DMS 273 treated with DMSO at 0.1 percent for 48 hours (cell line): ENCODE measurements around the gene HS6ST2.

ENCODE experiments used
- DNase-seq: peaks from one replicate; lab custom pipeline; 2025; lab: John Stamatoyannopoulos, UW

HS6ST2 gene

GRCh38 chrX:132742246-132742645 lies 216.2 kb downstream of the HS6ST2 start:
- DNase-seq, result no peak

GRCh38 chrX:132741689-132742088 lies 216.7 kb downstream of the HS6ST2 start:
- DNase-seq, result no peak

- no peak for DNase-seq
Measured at GRCh38 chrX:132740316-132741123, 217.9 kb downstream of the HS6ST2 start.

GRCh38 chrX:132738951-132739350 lies 219.5 kb downstream of the HS6ST2 start:
- no peak for DNase-seq

GRCh38 chrX:132737743-132738142 lies 220.7 kb downstream of the HS6ST2 start:
- peak; percentile 20 for DNase-seq

GRCh38 chrX:132732236-132732635 lies 226.2 kb downstream of the HS6ST2 start:
- DNase-seq, result no peak

DNA sequence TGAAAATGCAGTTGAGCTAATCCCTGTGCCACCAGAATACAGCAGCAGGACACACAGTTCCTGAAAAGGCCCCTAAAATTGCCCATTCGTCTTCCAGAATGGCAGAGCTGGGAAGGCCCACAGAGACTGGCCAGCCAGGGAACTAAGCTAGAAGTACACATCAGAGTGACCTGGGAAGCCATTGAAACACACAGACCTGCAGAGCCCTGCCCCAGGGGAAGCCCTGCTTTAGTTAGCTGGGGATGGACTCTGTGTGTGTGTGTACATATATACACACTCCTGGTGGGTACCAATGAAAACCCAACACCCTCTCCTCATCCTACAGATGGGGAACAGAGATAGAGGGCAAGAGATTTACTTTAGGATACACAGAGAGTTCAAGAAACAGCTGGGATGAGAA lies 227.7 kb downstream of the HS6ST2 start:
- no peak for DNase-seq

GRCh38 chrX:132730266-132730665 lies 228.2 kb downstream of the HS6ST2 start:
- no peak for DNase-seq

DNA sequence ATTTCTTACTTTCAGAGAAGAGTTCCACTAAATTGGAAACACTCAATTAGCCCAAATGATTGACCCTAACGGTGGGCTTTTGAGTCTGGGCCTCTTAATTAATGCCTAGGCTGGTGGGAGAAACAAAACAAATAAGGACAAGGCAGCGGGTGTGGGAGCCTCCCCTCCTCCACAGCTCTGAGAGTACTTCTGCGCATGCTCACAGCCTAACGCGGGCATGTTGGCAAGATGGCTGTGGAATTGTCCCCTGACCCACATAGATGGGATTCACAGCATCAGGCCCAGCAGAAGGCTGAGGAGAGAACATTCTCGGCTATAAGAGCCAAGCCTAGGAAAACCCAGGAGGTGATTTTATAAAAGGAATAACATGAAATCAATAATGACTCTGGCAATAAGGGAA lies 230.1 kb downstream of the HS6ST2 start:
- DNase-seq, result no peak

GRCh38 chrX:132718431-132718958 lies 239.9 kb downstream of the HS6ST2 start:
- no peak for DNase-seq

GRCh38 chrX:132716006-132716405 lies 242.4 kb downstream of the HS6ST2 start:
- no peak for DNase-seq

DNA sequence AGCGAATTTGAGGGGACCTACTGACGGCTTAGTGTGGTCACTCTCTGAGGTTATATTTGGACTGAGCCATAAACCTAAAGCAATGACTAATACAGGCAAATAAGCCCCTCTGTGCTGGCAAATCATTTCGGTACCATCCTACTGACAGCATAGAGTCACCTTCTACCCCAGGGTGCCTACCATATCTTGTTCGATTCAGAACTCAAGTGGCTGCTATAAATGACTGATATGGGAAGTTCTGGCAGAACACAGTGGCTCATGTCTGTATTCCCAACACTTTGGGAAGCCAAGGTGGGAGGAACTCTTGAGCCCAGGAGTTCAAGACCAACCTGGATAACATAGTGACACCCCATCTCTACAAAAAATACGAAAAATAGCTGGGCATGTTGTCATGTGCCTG lies 243.5 kb downstream of the HS6ST2 start:
- DNase-seq, result no peak

- no peak for DNase-seq
Measured at GRCh38 chrX:132712350-132712749, 246.1 kb downstream of the HS6ST2 start.

GRCh38 chrX:132710656-132711155 lies 247.7 kb downstream of the HS6ST2 start:
- no peak for DNase-seq

GRCh38 chrX:132708529-132708928 lies 249.9 kb downstream of the HS6ST2 start:
- DNase-seq, result no peak

DNA sequence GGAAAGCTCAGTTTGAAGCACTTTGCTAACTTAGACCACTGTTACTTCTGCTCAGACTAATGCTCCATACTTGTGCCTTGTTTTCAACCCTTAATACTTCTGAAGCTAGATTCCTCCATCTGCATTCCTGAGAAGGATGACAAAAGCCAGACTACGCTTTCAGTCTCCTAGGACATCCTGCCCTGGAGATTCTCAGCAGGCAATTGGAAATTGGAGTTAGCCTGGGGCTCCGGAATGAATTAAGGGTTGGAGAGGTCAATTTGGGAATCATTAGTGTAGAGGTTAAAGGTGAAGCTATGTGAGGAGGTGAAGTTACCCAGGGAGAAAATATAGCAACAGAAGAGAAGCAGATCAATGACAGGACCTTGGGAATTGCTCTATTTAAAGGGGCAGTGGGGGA lies 253.7 kb downstream of the HS6ST2 start:
- DNase-seq, result no peak

- DNase-seq, result no peak
Measured at GRCh38 chrX:132694382-132694781, 264.0 kb downstream of the HS6ST2 start.

DNA sequence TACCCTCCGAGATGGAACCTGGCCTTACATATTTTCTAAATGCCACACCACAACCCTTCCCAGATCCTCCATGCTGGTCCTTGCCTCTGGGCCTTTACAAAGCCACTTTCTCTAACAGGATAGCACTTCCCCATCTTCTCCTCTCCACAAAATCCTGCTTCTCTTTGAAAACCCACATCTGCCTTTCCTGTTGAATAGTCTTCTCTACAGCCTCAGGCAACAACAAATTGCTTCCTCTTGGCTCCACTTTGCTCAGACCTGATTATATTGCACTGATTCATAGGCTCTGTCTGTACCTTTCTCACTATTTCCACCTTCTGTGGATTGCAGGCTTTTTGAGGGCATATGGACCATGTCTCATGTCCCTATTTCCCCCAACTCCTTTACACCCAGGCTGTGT lies 265.9 kb downstream of the HS6ST2 start:
- no peak for DNase-seq

GRCh38 chrX:132692066-132692465 lies 266.4 kb downstream of the HS6ST2 start:
- DNase-seq, result no peak

DNA sequence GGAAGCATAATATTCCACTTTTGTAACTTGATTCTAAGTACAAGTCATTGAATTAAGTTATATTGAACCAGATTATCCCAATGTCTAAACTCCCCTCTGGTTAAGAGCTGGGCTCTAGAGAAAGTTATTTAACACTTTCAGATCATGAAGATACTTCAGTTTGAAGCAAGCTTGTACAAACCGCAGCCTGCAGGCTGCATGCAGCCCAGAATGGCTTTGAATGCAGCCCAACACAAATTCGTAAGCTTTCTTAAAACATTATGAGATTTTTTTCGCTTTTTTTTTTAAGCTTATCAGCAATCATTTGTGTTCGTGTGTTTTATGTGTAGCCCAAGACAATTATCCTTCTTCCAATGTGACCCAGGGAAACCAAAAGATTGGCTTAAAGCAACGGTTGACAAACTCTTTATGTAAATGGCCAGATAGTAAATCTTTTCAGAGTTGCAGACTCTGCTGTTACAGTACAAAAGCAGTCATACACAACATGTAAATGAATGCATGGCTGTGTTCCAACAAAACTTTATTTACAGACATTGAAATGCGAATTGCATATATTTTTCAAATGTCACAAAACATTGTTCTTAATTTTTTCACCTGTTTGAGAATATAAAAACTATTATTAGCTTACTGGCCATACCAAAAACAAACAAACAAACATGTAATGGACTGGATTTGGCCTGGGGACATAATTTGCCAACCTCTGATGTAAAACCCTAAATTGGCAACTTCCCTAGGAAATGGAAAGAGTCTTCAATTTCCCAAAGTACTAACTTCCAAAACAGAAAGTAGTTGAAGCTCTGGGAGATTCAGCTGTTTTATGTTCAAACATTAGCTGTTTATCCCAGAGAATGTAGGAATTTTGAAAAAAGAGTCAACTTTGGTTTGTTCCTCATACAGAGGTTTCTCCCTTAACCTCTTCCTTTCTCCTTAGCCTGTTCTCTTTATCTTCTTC lies 268.5 kb downstream of the HS6ST2 start:
- DNase-seq, result no peak

DNA sequence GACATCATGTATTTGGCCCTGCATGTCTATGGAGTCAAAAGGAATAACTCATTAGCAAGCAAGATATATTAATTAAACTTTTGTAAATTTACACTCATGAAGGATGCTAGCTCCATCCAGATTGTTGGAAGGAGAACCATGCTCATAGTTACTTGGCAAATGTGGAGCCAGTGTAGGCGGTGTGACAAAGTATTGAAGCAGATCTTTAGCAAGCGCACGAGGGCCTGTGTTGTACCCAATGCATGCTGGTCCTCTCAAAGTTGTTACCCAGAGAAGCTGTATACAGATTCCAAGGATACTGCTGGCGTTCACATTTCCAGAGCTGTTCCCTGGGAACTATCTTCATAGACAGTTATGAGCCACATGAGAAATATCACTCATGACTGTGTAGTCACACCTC lies 273.2 kb downstream of the HS6ST2 start:
- DNase-seq, result no peak

- no peak for DNase-seq
Measured at GRCh38 chrX:132677233-132677716, 281.2 kb downstream of the HS6ST2 start.
